Body of pancreas (tissue), 4 donors: ENCODE results near the gene PERM1.

Experiments used
- POLR2A ChIP-seq, 3 donors: fragments of 450-650 bp; IDR thresholded peaks; one replicate each; pipeline ENCODE4 v1.6.1; 2016; ENCODE audit warnings: antibody characterized with exemption in 3 of 3, mild to moderate bottlenecking in 2 of 3
- TF ChIP-seq, protein P1 (sequence below), 7 experiments: fragments of 450-650 bp in 4 of 7; fragments of 200-600 bp in 3 of 7; sonication (generic) in 3 of 7; IDR thresholded peaks; one replicate each; pipeline ENCODE4 v1.5.1; 2016 to 2019; ENCODE audit warnings: antibody characterized with exemption in 7 of 7

DNA sequence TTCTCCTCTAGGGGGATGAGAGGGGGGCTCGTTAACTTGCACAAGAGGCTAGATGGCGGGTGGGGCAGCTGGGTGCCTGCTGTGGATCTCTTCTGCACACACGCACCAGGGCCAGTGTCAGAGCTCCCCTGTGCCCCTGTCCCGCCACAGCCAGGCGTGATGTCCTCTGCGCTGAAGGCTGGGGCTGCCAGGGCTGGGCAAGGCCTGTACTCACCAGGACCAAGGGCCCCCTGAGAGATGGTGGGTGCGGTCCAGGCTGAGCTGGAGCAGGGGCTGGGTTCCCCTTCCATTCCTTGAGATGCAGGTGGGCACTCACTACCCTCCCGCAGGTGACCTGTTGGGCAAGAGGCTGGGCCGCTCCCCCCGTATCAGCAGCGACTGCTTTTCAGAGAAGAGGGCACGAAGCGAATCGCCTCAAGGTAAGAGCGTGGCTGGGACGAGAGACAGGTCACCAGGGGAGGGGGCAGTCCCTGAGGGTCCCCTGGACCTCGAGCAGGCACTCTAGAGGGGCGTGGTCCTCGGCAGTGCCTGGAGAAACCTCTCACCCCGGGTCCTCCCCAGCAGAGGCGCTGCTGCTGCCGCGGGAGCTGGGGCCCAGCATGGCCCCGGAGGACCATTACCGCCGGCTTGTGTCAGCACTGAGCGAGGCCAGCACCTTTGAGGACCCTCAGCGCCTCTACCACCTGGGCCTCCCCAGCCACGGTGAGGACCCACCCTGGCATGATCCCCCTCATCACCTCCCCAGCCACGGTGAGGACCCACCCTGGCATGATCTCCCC is 43.0 kb downstream of the PERM1 start:
- TF ChIP-seq, protein P1, sequence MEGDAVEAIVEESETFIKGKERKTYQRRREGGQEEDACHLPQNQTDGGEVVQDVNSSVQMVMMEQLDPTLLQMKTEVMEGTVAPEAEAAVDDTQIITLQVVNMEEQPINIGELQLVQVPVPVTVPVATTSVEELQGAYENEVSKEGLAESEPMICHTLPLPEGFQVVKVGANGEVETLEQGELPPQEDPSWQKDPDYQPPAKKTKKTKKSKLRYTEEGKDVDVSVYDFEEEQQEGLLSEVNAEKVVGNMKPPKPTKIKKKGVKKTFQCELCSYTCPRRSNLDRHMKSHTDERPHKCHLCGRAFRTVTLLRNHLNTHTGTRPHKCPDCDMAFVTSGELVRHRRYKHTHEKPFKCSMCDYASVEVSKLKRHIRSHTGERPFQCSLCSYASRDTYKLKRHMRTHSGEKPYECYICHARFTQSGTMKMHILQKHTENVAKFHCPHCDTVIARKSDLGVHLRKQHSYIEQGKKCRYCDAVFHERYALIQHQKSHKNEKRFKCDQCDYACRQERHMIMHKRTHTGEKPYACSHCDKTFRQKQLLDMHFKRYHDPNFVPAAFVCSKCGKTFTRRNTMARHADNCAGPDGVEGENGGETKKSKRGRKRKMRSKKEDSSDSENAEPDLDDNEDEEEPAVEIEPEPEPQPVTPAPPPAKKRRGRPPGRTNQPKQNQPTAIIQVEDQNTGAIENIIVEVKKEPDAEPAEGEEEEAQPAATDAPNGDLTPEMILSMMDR (IDR thresholded peaks at IDR 0.05): no peak
- TF ChIP-seq POLR2A (IDR thresholded peaks at IDR 0.05): no peak
